HL-60 (cell line): ENCODE measurements around the gene RHAG.

Experiments used
- DNase-seq, 2 experiments: peaks; one replicate each; pipeline ENCODE4 v3.0.0-alpha.2; 2010 to 2020; ENCODE audit warnings: low read depth in 1 of 2, low spot score in 1 of 2
- H3K27ac ChIP-seq: fragments of 250-450 bp; sonication (Bioruptor Pico); replicated peaks from 2 replicates; pipeline ENCODE4 v1.5.1; 2020; ENCODE audit warnings: mild to moderate bottlenecking, moderate library complexity
- H3K27me3 ChIP-seq: fragments of 250-450 bp; sonication (Bioruptor Pico); 2 replicates; pipeline ENCODE4 v1.5.1; 2021; ENCODE audit warnings: mild to moderate bottlenecking, moderate library complexity; ENCODE audit not compliant: insufficient read depth, poor library complexity, severe bottlenecking
- H3K4me3 ChIP-seq: replicated peaks from 2 replicates; pipeline ENCODE4 v1.5.1; 2011; ENCODE audit warnings: mild to moderate bottlenecking, control low read depth, low read length; ENCODE audit not compliant: insufficient read depth
- CTCF ChIP-seq: IDR thresholded peaks from one replicate; pipeline ENCODE4 v1.5.1; 2011; ENCODE audit warnings: low read length, control low read depth, inconsistent platforms; ENCODE audit not compliant: insufficient read depth
- GABPA ChIP-seq: IDR thresholded peaks from 2 replicates; pipeline ENCODE4 v1.6.1; 2012; ENCODE audit warnings: low read depth
- POLR2AphosphoS5 ChIP-seq: IDR thresholded peaks from 2 replicates; pipeline ENCODE4 v1.6.1; 2012; ENCODE audit warnings: low read depth
- SPI1 ChIP-seq: IDR thresholded peaks from 2 replicates; pipeline ENCODE4 v1.6.1; 2012; ENCODE audit warnings: low read depth, mild to moderate bottlenecking, borderline replicate concordance
- TF ChIP-seq, protein P1 (sequence below): IDR thresholded peaks from 2 replicates; pipeline ENCODE4 v1.6.1; 2012; ENCODE audit warnings: low read depth; ENCODE audit not compliant: insufficient replicate concordance

The RHAG gene

GRCh38 chr6:49556429-49556837, 80.2 kb downstream of the RHAG start:
- DNase-seq: no peak

DNA sequence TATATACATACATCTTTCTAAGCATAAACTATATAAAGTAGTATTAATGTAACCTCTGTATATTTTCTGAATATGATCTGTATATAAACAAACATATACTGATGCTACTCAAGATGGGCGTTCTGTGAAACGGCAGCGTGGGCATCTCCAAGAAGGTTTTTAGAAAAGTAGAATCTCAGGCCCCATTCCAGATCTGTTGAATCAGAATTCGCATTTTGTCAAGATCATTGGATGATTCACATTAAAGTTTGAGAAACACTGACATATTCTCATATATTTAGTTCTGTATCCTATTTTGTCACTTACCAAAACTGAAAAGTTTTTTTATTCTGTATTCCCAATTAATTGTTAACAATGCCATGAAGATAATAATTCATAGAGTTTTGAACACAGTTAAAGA, 80.7 kb downstream of the RHAG start:
- Histone ChIP-seq H3K4me3 (no peak overlapping the region), H3K27me3 (peaks cover 3% of the 10 kb centered on the region), H3K27ac (no peak overlapping the region)
- no peak for DNase-seq
- TF ChIP-seq CTCF: no peak
- TF ChIP-seq POLR2AphosphoS5: no peak
- TF ChIP-seq, protein P1, sequence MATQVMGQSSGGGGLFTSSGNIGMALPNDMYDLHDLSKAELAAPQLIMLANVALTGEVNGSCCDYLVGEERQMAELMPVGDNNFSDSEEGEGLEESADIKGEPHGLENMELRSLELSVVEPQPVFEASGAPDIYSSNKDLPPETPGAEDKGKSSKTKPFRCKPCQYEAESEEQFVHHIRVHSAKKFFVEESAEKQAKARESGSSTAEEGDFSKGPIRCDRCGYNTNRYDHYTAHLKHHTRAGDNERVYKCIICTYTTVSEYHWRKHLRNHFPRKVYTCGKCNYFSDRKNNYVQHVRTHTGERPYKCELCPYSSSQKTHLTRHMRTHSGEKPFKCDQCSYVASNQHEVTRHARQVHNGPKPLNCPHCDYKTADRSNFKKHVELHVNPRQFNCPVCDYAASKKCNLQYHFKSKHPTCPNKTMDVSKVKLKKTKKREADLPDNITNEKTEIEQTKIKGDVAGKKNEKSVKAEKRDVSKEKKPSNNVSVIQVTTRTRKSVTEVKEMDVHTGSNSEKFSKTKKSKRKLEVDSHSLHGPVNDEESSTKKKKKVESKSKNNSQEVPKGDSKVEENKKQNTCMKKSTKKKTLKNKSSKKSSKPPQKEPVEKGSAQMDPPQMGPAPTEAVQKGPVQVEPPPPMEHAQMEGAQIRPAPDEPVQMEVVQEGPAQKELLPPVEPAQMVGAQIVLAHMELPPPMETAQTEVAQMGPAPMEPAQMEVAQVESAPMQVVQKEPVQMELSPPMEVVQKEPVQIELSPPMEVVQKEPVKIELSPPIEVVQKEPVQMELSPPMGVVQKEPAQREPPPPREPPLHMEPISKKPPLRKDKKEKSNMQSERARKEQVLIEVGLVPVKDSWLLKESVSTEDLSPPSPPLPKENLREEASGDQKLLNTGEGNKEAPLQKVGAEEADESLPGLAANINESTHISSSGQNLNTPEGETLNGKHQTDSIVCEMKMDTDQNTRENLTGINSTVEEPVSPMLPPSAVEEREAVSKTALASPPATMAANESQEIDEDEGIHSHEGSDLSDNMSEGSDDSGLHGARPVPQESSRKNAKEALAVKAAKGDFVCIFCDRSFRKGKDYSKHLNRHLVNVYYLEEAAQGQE: no peak
- TF ChIP-seq GABPA: no peak
- TF ChIP-seq SPI1: no peak

More at GRCh38 chr6:49556429-49556837, 80.2 kb downstream of the RHAG start:
- TF ChIP-seq SPI1 (no peak), GABPA (no peak), POLR2AphosphoS5 (no peak), CTCF (no peak)
- TF ChIP-seq, protein P1: no peak
- no peak overlapping the region for H3K4me3 ChIP-seq
- H3K27ac ChIP-seq: no peak overlapping the region
- H3K27me3 ChIP-seq: no peaks in the 10 kb centered on the region
